Activated T-cell treated with anti-CD3 and anti-CD28 coated beads, Interleukin-2, amount 50 U/mL, for 4 hours (primary cell): ENCODE results near the gene CLDN12. TPM values are rescaled to one million over a fixed set of nuclear protein-coding genes. Genes with fewer than 3 reads are reported as not detected.
"Not testable (repeated sequence)": the region's sequence is repeated elsewhere in the genome, so short reads cannot be mapped to it uniquely, and the experiment has no call there.

Experiments used
- ATAC-seq, 2 donors: fragments of 200-7000 bp; cut with Tn5 transposase; one replicate each; pipeline ENCODE4 v1.10.0; 2021
- DNase-seq: peaks from one replicate; pipeline ENCODE4 v3.0.0-alpha.2; 2020
- H3K27me3 Mint-ChIP-seq: one replicate; pipeline ENCODE4 v1.8.0; 2021; ENCODE audit warnings: low read depth, mixed read lengths
- H3K36me3 Mint-ChIP-seq: one replicate; pipeline ENCODE4 v1.8.0; 2022; ENCODE audit warnings: mixed read lengths; ENCODE audit not compliant: insufficient read depth
- H3K4me1 Mint-ChIP-seq: one replicate; pipeline ENCODE4 v1.8.0; 2021; ENCODE audit warnings: low read depth, mixed read lengths
- H3K4me3 Mint-ChIP-seq: one replicate; pipeline ENCODE4 v1.8.0; 2021; ENCODE audit warnings: mild to moderate bottlenecking, moderate library complexity, mixed read lengths
- H3K9me3 Mint-ChIP-seq: one replicate; pipeline ENCODE4 v1.8.0; 2021; ENCODE audit warnings: mixed read lengths
- total RNA-seq, 3 donors: library from RNA; stranded (reverse); gene quantifications; one replicate each; pipeline ENCODE4 v1.2.1, GENCODE V29; 2021

CLDN12 gene
- total RNA-seq, 3 donors from 2014 or later, result 1.1 to 2.3 (median 1.6) TPM

- Mint-ChIP-seq H3K4me3 (no peak overlapping the region), H3K36me3 (no peaks in the 10 kb centered on the region), H3K4me1 (peaks cover 11% of the 10 kb centered on the region), H3K9me3 (no peaks in the 10 kb centered on the region), H3K27me3 (peaks cover 11% of the 10 kb centered on the region)
- ATAC-seq (no peak), DNase-seq (no peak)
These were observed 54.8 kb downstream of the CLDN12 start for GRCh38 chr7:90458104-90458503.

- Mint-ChIP-seq H3K9me3 (peaks cover 1% of the 10 kb centered on the region), H3K4me1 (peaks cover 19% of the 10 kb centered on the region), H3K27me3 (peaks cover 5% of the 10 kb centered on the region), H3K4me3 (no peak overlapping the region), H3K36me3 (peaks cover 5% of the 10 kb centered on the region)
- DNase-seq (no peak), ATAC-seq (no peak)
These were observed 56.6 kb downstream of the CLDN12 start for GRCh38 chr7:90459888-90460287.

- H3K4me3 Mint-ChIP-seq, result no peak overlapping the region
- H3K36me3 Mint-ChIP-seq, result peaks cover 10% of the 10 kb centered on the region
- H3K27me3 Mint-ChIP-seq, result no peaks in the 10 kb centered on the region
- peaks cover 13% of the 10 kb centered on the region for H3K4me1 Mint-ChIP-seq
- H3K9me3 Mint-ChIP-seq, result peaks cover 13% of the 10 kb centered on the region
- no peak for ATAC-seq
- DNase-seq, result no peak
These were observed 58.0 kb downstream of the CLDN12 start for GRCh38 chr7:90461219-90461618.

- ATAC-seq, result not testable (repeated sequence)
These were observed 59.9 kb downstream of the CLDN12 start for GRCh38 chr7:90463151-90463628.

More at GRCh38 chr7:90463151-90463628, 59.9 kb downstream of the CLDN12 start:
- DNase-seq, H3K27me3 Mint-ChIP-seq, H3K36me3 Mint-ChIP-seq: not testable (repeated sequence)
- H3K4me1 Mint-ChIP-seq, result peaks cover 13% of the 10 kb centered on the region
- H3K9me3 Mint-ChIP-seq, result peaks cover 13% of the 10 kb centered on the region
- H3K4me3 Mint-ChIP-seq, result peak overlapping the region; percentile 66

Other genes starting within 250 kb of the CLDN12 start
- gene STEAP1, start 249.0 kb upstream of the CLDN12 start, total RNA-seq, result under 1 TPM in 2 of 3 donors, not detected in 1; 0.16 to 0.66 TPM
- under 1 TPM in 2 of 3 donors, not detected in 1; 0.08 to 0.14 TPM for gene STEAP2, start 191.7 kb upstream of the CLDN12 start, total RNA-seq
- under 1 TPM in 1 of 3 donors, not detected in 2; 0.20 TPM for gene CFAP69, start 158.3 kb upstream of the CLDN12 start, total RNA-seq
- gene FAM237B, start 82.2 kb upstream of the CLDN12 start, total RNA-seq, result not detected
- gene GTPBP10, start 56.7 kb upstream of the CLDN12 start, total RNA-seq, result 10 to 100 TPM; 39.9 to 43.1 (median 42.4) TPM
- not detected for gene PTTG1IP2, start 66.2 kb downstream of the CLDN12 start, total RNA-seq
- 1 to 10 TPM in 1 of 3 donors, under 1 TPM in 2; 0.71 to 1.1 (median 0.95) TPM for gene CDK14, start 192.9 kb downstream of the CLDN12 start, total RNA-seq